Measurements from ENCODE around the gene CDC42BPB. TPM values are rescaled to one million over a fixed set of nuclear protein-coding genes. Genes with fewer than 3 reads are reported as not detected.
A peak's percentile ranks its signal among the peaks of the same experiment; 100 is the strongest.

CDC42BPB gene
- total and polyA plus RNA-seq, 2 of the 13 experiments (the other 11 are each of a cell fraction or from before 2014, with no cell fraction given), result 19.7 to 32.3 TPM

DNA sequence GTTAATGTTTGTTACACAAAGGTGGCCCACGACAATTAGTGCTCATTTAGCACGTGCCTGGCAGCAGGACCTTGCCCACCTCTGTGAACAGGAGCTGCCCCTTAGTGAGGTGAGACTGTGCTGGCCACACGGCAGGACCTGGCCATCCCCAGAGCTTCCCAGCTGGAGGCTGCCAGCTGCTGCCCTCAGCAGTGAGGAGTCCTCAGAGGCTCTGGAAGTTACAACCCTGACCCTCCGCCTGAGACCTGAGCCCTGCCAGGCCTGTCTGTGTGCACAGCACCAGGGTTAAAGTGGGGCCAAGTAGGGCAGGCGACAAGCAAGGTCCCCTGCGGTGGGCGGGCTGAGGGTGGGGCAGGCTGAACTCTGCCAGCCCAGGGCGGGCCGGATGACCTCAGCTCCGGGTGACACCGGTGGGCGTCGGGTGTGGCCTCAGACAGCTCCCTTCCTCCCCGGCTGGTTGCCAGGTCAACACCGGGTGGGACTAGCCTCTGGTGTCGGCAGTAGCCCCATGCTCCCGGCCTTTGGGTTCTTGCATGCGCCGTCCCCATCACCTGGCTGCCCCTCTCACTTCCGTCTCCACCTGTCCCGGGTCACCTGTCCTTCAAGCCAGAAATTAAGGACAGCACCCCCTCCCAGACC, 17.5 kb upstream of the CDC42BPB start (continued):
- TF ChIP-seq, protein P1, sequence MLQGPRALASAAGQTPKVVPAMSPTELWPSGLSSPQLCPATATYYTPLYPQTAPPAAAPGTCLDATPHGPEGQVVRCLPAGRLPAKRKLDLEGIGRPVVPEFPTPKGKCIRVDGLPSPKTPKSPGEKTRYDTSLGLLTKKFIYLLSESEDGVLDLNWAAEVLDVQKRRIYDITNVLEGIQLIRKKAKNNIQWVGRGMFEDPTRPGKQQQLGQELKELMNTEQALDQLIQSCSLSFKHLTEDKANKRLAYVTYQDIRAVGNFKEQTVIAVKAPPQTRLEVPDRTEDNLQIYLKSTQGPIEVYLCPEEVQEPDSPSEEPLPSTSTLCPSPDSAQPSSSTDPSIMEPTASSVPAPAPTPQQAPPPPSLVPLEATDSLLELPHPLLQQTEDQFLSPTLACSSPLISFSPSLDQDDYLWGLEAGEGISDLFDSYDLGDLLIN (CRISPR knock-in tag; IDR thresholded peaks at IDR 0.05; ENCODE audit: borderline replicate concordance), result no peak
- TF ChIP-seq ZMYM2 (CRISPR knock-in tag; IDR thresholded peaks at IDR 0.05), result no peak
- TF ChIP-seq, protein P2, sequence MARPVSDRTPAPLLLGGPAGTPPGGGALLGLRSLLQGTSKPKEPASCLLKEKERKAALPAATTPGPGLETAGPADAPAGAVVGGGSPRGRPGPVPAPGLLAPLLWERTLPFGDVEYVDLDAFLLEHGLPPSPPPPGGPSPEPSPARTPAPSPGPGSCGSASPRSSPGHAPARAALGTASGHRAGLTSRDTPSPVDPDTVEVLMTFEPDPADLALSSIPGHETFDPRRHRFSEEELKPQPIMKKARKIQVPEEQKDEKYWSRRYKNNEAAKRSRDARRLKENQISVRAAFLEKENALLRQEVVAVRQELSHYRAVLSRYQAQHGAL (CRISPR knock-in tag; IDR thresholded peaks at IDR 0.05; ENCODE audit: not compliant biosample characterization), result no peak
- 0 out of 2 replicates have a peak, but pooled peaks have one; percentile 37 for TF ChIP-seq ZNF136 (CRISPR knock-in tag; IDR thresholded peaks at IDR 0.05; ENCODE audit: low read depth)
- TF ChIP-seq ZNF788 (CRISPR knock-in tag; IDR thresholded peaks at IDR 0.05; ENCODE audit: borderline replicate concordance), result no peak
- TF ChIP-seq ATM (IDR thresholded peaks at IDR 0.05; ENCODE audit: borderline replicate concordance), result no peak
- TF ChIP-seq AHR (CRISPR knock-in tag; IDR thresholded peaks at IDR 0.05), result no peak; the same call in 1 of the 2 replicates
- no peak for TF ChIP-seq SIN3B (IDR thresholded peaks at IDR 0.05; ENCODE audit: low read length)
- TF ChIP-seq POLR2AphosphoS5 (IDR thresholded peaks at IDR 0.05; ENCODE audit: low read depth, low read length), result no peak
- TF ChIP-seq ZBTB21 (CRISPR knock-in tag; IDR thresholded peaks at IDR 0.05), result no peak
- TF ChIP-seq, protein P3, sequence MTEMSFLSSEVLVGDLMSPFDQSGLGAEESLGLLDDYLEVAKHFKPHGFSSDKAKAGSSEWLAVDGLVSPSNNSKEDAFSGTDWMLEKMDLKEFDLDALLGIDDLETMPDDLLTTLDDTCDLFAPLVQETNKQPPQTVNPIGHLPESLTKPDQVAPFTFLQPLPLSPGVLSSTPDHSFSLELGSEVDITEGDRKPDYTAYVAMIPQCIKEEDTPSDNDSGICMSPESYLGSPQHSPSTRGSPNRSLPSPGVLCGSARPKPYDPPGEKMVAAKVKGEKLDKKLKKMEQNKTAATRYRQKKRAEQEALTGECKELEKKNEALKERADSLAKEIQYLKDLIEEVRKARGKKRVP (CRISPR knock-in tag; IDR thresholded peaks at IDR 0.05), result no peak
- TF ChIP-seq, protein P4, sequence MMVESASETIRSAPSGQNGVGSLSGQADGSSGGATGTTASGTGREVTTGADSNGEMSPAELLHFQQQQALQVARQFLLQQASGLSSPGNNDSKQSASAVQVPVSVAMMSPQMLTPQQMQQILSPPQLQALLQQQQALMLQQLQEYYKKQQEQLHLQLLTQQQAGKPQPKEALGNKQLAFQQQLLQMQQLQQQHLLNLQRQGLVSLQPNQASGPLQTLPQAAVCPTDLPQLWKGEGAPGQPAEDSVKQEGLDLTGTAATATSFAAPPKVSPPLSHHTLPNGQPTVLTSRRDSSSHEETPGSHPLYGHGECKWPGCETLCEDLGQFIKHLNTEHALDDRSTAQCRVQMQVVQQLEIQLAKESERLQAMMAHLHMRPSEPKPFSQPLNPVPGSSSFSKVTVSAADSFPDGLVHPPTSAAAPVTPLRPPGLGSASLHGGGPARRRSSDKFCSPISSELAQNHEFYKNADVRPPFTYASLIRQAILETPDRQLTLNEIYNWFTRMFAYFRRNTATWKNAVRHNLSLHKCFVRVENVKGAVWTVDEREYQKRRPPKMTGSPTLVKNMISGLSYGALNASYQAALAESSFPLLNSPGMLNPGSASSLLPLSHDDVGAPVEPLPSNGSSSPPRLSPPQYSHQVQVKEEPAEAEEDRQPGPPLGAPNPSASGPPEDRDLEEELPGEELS (CRISPR knock-in tag; IDR thresholded peaks at IDR 0.05), result no peak
- TF ChIP-seq BORCS8-MEF2B (CRISPR knock-in tag; IDR thresholded peaks at IDR 0.05), result 0 out of 2 replicates have a peak, but pooled peaks have one; percentile 2
- no peak for TF ChIP-seq SP2 (CRISPR knock-in tag; IDR thresholded peaks at IDR 0.05)
- no peak for TF ChIP-seq LCORL (IDR thresholded peaks at IDR 0.05)
- peak; percentile 52 for TF ChIP-seq LCORL (CRISPR knock-in tag; IDR thresholded peaks at IDR 0.05)
- no peak for TF ChIP-seq TBL1XR1 (IDR thresholded peaks at IDR 0.05; ENCODE audit: borderline replicate concordance, low read length, partially characterized antibody)
- TF ChIP-seq ZNF317 (CRISPR knock-in tag; IDR thresholded peaks at IDR 0.05), result no peak
- TF ChIP-seq ZNF841 (CRISPR knock-in tag; IDR thresholded peaks at IDR 0.05; ENCODE audit: borderline replicate concordance), result no peak
- peak; percentile 64 for TF ChIP-seq ZEB1 (IDR thresholded peaks at IDR 0.05; ENCODE audit: insufficient replicate concordance, low read depth)
- TF ChIP-seq ZNF709 (CRISPR knock-in tag; IDR thresholded peaks at IDR 0.05), result no peak
- TF ChIP-seq, protein P5, sequence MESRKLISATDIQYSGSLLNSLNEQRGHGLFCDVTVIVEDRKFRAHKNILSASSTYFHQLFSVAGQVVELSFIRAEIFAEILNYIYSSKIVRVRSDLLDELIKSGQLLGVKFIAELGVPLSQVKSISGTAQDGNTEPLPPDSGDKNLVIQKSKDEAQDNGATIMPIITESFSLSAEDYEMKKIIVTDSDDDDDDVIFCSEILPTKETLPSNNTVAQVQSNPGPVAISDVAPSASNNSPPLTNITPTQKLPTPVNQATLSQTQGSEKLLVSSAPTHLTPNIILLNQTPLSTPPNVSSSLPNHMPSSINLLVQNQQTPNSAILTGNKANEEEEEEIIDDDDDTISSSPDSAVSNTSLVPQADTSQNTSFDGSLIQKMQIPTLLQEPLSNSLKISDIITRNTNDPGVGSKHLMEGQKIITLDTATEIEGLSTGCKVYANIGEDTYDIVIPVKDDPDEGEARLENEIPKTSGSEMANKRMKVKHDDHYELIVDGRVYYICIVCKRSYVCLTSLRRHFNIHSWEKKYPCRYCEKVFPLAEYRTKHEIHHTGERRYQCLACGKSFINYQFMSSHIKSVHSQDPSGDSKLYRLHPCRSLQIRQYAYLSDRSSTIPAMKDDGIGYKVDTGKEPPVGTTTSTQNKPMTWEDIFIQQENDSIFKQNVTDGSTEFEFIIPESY (CRISPR knock-in tag; IDR thresholded peaks at IDR 0.05), result no peak
- TF ChIP-seq NFKB2 (CRISPR knock-in tag; IDR thresholded peaks at IDR 0.05; ENCODE audit: borderline replicate concordance), result no peak
- no peak for TF ChIP-seq AKAP8 (CRISPR knock-in tag; IDR thresholded peaks at IDR 0.05)
- TF ChIP-seq ZZZ3 (CRISPR knock-in tag; IDR thresholded peaks at IDR 0.05; ENCODE audit: borderline replicate concordance), result no peak
